ACHN (cell line): Measurements from ENCODE around the gene GPR149.

Experiments used
- DNase-seq: peaks from one replicate; pipeline ENCODE4 v3.0.0-alpha.2; 2015
- in situ Hi-C: cut with HindIII; loops from 2 replicates; pipeline ENCODE4 v1.10.0; 2017; ENCODE audit warnings: low sequenced_read_pairs, low pct_ligation_motif_present, low pct_unique_long_range_greater_than_20kb

Gene GPR149

DNA sequence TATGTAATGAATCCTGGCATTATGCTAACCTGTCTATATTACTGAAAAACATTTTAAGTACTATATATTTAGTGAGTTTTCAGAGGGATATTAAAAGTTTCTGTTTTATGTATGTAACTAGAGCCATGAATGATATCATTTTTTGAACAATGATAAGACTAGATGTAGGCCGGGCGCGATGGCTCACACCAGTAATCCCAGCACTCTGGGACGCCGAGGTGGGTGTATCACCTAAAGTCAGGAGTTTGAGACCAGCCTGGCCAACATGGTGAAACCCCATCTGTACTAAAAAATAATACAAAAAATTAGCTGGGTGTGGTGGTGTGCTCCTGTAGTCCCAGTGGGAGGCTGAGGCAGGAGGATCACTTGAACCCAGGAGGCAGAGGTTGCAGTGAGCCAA is 139.8 kb downstream of the GPR149 start:
- DNase-seq: no peak
- in situ Hi-C loops: no loop called here
